Mesenchymal stem cell (in vitro differentiated cells and primary cell): ENCODE results near the gene NPAS2.

Experiments
- DNase-seq: peaks from one replicate; pipeline ENCODE4 v3.0.0-alpha.2; 2013
- H2AFZ ChIP-seq: one replicate; pipeline ENCODE4 v1.6.1; 2013; ENCODE audit warnings: low read depth, mild to moderate bottlenecking, control low read depth, inconsistent platforms, low read length, moderate library complexity
- H2AK5ac ChIP-seq: 2 replicates; pipeline ENCODE4 v1.6.1; 2013; ENCODE audit warnings: low read length, moderate library complexity, mild to moderate bottlenecking, inconsistent platforms; ENCODE audit not compliant: severe bottlenecking
- H2BK120ac ChIP-seq: one replicate; pipeline ENCODE4 v1.6.1; 2013; ENCODE audit warnings: low read depth, mild to moderate bottlenecking, inconsistent platforms, low read length, moderate library complexity
- H2BK12ac ChIP-seq, 2 experiments: one replicate each; pipeline ENCODE4 v1.6.1; 2013; ENCODE audit warnings: inconsistent platforms in 2 of 2, low read length in 2 of 2, mild to moderate bottlenecking in 2 of 2, moderate library complexity in 2 of 2, control low read depth in 1 of 2
- H2BK15ac ChIP-seq: one replicate; pipeline ENCODE4 v1.6.1; 2013; ENCODE audit warnings: mild to moderate bottlenecking, low read depth, inconsistent platforms; ENCODE audit not compliant: poor library complexity, severe bottlenecking
- H2BK5ac ChIP-seq: 2 replicates; pipeline ENCODE4 v1.6.1; 2013; ENCODE audit warnings: low read depth, mild to moderate bottlenecking, low read length, control low read depth, inconsistent platforms; ENCODE audit not compliant: poor library complexity, severe bottlenecking
- H3K14ac ChIP-seq, 2 experiments: one replicate each; pipeline ENCODE4 v1.6.1; 2013; ENCODE audit warnings: inconsistent platforms in 2 of 2, low read length in 2 of 2, control low read depth in 1 of 2, mild to moderate bottlenecking in 1 of 2, moderate library complexity in 1 of 2
- H3K18ac ChIP-seq, 2 experiments: one replicate each; pipeline ENCODE4 v1.6.1; 2013; ENCODE audit warnings: inconsistent platforms in 2 of 2, low read length in 2 of 2, control low read depth in 1 of 2, low read depth in 1 of 2, mild to moderate bottlenecking in 1 of 2
- H3K23ac ChIP-seq, 2 experiments: one replicate each; pipeline ENCODE4 v1.6.1; 2013; ENCODE audit warnings: inconsistent platforms in 2 of 2, low read length in 2 of 2, mild to moderate bottlenecking in 2 of 2, moderate library complexity in 2 of 2, control low read depth in 1 of 2
- H3K27ac ChIP-seq: 2 replicates; pipeline ENCODE4 v1.5.1; 2013; ENCODE audit warnings: mild to moderate bottlenecking, moderate library complexity, low read length, control low read depth, inconsistent platforms; ENCODE audit not compliant: poor library complexity, severe bottlenecking
- H3K27me3 ChIP-seq, 2 experiments: 2 replicates each; pipeline versions ENCODE4 v1.6.1 to v1.7.0; 2013; ENCODE audit warnings: low read length in 2 of 2, mild to moderate bottlenecking in 2 of 2, moderate library complexity in 2 of 2, control low read depth in 1 of 2, inconsistent platforms in 1 of 2; ENCODE audit not compliant: control insufficient read depth in 1 of 2, insufficient read depth in 1 of 2
- H3K36me3 ChIP-seq, 2 experiments: 2 replicates each; pipeline versions ENCODE4 v1.6.1 to v1.7.0; 2013; ENCODE audit warnings: low read length in 2 of 2, control low read depth in 1 of 2, inconsistent platforms in 1 of 2, low read depth in 1 of 2, mild to moderate bottlenecking in 1 of 2; ENCODE audit not compliant: insufficient read depth in 2 of 2, control insufficient read depth in 1 of 2
- H3K4ac ChIP-seq, 2 experiments: one replicate each; pipeline ENCODE4 v1.6.1; 2013; ENCODE audit warnings: inconsistent platforms in 2 of 2, low read length in 2 of 2, mild to moderate bottlenecking in 2 of 2, moderate library complexity in 2 of 2, control low read depth in 1 of 2, low read depth in 1 of 2
- H3K4me1 ChIP-seq: 2 replicates; pipeline ENCODE4 v1.6.1; 2013; ENCODE audit warnings: low read depth, low read length, control low read depth; ENCODE audit not compliant: control insufficient read depth, insufficient read depth
- H3K4me2 ChIP-seq: 2 replicates; pipeline ENCODE4 v1.6.1; 2013; ENCODE audit warnings: low read length, mild to moderate bottlenecking, inconsistent platforms; ENCODE audit not compliant: poor library complexity, severe bottlenecking
- H3K4me3 ChIP-seq, 2 experiments: 2 replicates each; pipeline versions ENCODE4 v1.5.1 to v1.7.0; 2013; ENCODE audit warnings: low read length in 2 of 2, mild to moderate bottlenecking in 2 of 2, control low read depth in 1 of 2, low read depth in 1 of 2; ENCODE audit not compliant: insufficient read depth in 1 of 2
- H3K79me1 ChIP-seq: replicated peaks from 2 replicates; pipeline ENCODE4 v1.6.1; 2013; ENCODE audit warnings: mild to moderate bottlenecking, control low read depth, low read length, inconsistent platforms; ENCODE audit not compliant: poor library complexity, severe bottlenecking
- H3K9ac ChIP-seq: 2 replicates; pipeline ENCODE4 v1.7.0; 2013; ENCODE audit warnings: mild to moderate bottlenecking, low read length, moderate library complexity
- H3K9me3 ChIP-seq: 2 replicates; pipeline ENCODE4 v1.7.0; 2013; ENCODE audit warnings: mild to moderate bottlenecking, low read length; ENCODE audit not compliant: control insufficient read depth
- H4K8ac ChIP-seq: one replicate; pipeline ENCODE4 v1.6.1; 2013; ENCODE audit warnings: inconsistent platforms, mild to moderate bottlenecking, low read length, moderate library complexity
- H4K91ac ChIP-seq: one replicate; pipeline ENCODE4 v1.6.1; 2013; ENCODE audit warnings: mild to moderate bottlenecking, low read length, inconsistent platforms
- WGBS: methylation state at CpG from one replicate; pipeline ENCODE4 v1.1.7; 2013; ENCODE audit warnings: mixed read lengths; 5-methylcytosine and 5-hydroxymethylcytosine counted together

Gene NPAS2

GRCh38 chr2:100887039-100887578 is 67.2 kb downstream of the NPAS2 start:
- peaks cover 0 to 4% of the 10 kb centered on the region in 2 experiments for H3K27me3 ChIP-seq
- H3K18ac ChIP-seq, result peak overlapping the region in 1 of 2 experiments; percentile 13
- no peak overlapping the region for H3K9ac ChIP-seq
- no peaks in the 10 kb centered on the region for H3K36me3 ChIP-seq
- H4K8ac ChIP-seq, result peak overlapping the region; percentile 72
- H3K79me1 ChIP-seq, result no peaks in the 10 kb centered on the region
- H2BK120ac ChIP-seq, result no peak overlapping the region
- H3K4me3 ChIP-seq, result no peak overlapping the region
- peak overlapping the region in 1 of 2 experiments; percentile 23 for H2BK12ac ChIP-seq
- peak overlapping the region; percentile 55 for H4K91ac ChIP-seq
- H2BK5ac ChIP-seq, result no peak overlapping the region
- no peak overlapping the region for H2AFZ ChIP-seq
- H3K4me1 ChIP-seq, result peaks cover 3% of the 10 kb centered on the region
- H2AK5ac ChIP-seq, result no peak overlapping the region
- no peak overlapping the region for H2BK15ac ChIP-seq
- DNase-seq, result no peak
- H3K23ac ChIP-seq, result peak overlapping the region in 1 of 2 experiments; percentile 6
- no peak overlapping the region for H3K4me2 ChIP-seq
- 95% methylated on average over 9 of the region's 11 CpGs for WGBS
- no peaks in the 10 kb centered on the region for H3K9me3 ChIP-seq
- H3K14ac ChIP-seq, result peak overlapping the region in 1 of 2 experiments; percentile 23
- H3K4ac ChIP-seq, result peak overlapping the region in 1 of 2 experiments; percentile 42
- H3K27ac ChIP-seq, result no peak overlapping the region

DNA sequence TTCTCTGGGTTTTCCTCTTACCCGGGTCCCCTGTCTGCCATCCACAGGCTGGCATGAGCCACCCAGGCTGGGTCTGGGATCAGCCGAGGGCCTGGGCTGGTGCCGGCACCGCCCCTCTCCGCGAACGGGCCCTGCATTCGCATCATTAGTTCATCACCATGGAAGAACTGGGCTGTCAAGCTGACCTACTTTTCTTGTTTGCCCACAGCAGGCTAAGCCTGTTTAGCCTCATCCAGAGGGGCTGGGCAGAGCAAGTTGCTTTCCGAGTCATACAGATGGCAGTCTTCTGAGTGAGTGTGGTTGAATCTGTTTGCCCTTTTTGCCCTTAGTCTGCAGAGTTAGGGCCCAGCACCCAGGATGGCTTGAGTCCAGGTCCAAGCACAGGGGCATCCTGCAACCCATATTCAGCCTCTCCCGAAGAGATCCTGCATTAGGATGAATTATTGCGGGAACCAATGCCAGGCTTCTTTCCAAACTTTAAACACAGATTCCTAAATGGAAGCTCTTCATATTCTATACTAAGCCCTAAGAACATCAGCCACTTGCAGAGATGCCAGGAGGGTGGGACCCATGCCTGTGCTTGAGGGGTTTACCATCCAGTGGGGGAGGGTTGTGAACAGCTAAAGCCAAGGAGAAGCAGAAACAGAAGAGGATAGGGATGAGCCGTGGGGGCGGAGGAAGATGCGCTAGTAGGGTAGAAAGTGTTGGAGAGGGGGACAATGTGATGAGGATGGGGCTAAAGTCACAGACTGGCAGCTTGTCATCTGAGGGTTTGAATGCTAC is 68.0 kb downstream of the NPAS2 start:
- H3K18ac ChIP-seq, result peak overlapping the region in 1 of 2 experiments; percentile 77
- H2BK120ac ChIP-seq, result no peak overlapping the region
- H2AFZ ChIP-seq, result no peak overlapping the region
- H3K23ac ChIP-seq, result no peak overlapping the region
- no peak overlapping the region for H3K9ac ChIP-seq
- H3K4me3 ChIP-seq, result no peak overlapping the region
- no peak overlapping the region for H3K4me2 ChIP-seq
- H4K8ac ChIP-seq, result no peak overlapping the region
- no peak overlapping the region for H3K27ac ChIP-seq
- no peaks in the 10 kb centered on the region for H3K79me1 ChIP-seq
- H3K4me1 ChIP-seq, result peaks cover 3% of the 10 kb centered on the region
- H3K4ac ChIP-seq, result peak overlapping the region in 1 of 2 experiments; percentile 9
- no peaks in the 10 kb centered on the region for H3K9me3 ChIP-seq
- H4K91ac ChIP-seq, result no peak overlapping the region
- H3K14ac ChIP-seq, result peak overlapping the region in 1 of 2 experiments; percentile 46
- peaks cover 0 to 4% of the 10 kb centered on the region in 2 experiments for H3K27me3 ChIP-seq
- peak overlapping the region in 1 of 2 experiments; percentile 54 for H2BK12ac ChIP-seq
- no peaks in the 10 kb centered on the region for H3K36me3 ChIP-seq
- no peak overlapping the region for H2AK5ac ChIP-seq
- H2BK15ac ChIP-seq, result no peak overlapping the region
- WGBS, result 86% methylated on average over 14 of the region's 14 CpGs
- no peak overlapping the region for H2BK5ac ChIP-seq
- peak; percentile 39 for DNase-seq

- no peak overlapping the region for H3K4ac ChIP-seq
- no peak overlapping the region for H2BK120ac ChIP-seq
- no peak overlapping the region for H3K14ac ChIP-seq
- no peak overlapping the region for H2AK5ac ChIP-seq
- no peak for DNase-seq
- H4K8ac ChIP-seq, result no peak overlapping the region
- H3K9me3 ChIP-seq, result no peaks in the 10 kb centered on the region
- no peak overlapping the region for H2AFZ ChIP-seq
- no peak overlapping the region for H3K18ac ChIP-seq
- no peaks in the 10 kb centered on the region for H3K4me1 ChIP-seq
- no peaks in the 10 kb centered on the region for H3K79me1 ChIP-seq
- H3K27me3 ChIP-seq, result peaks cover 0 to 4% of the 10 kb centered on the region in 2 experiments
- H2BK15ac ChIP-seq, result no peak overlapping the region
- no peak overlapping the region for H4K91ac ChIP-seq
- no peak overlapping the region for H3K9ac ChIP-seq
- H3K4me2 ChIP-seq, result no peak overlapping the region
- no peak overlapping the region for H2BK5ac ChIP-seq
- peak overlapping the region in 1 of 2 experiments; percentile 25 for H2BK12ac ChIP-seq
- H3K27ac ChIP-seq, result no peak overlapping the region
- H3K36me3 ChIP-seq, result no peaks in the 10 kb centered on the region
- H3K23ac ChIP-seq, result no peak overlapping the region
- 100% methylated on average over 3 of the region's 3 CpGs for WGBS
- no peak overlapping the region for H3K4me3 ChIP-seq
Observed at GRCh38 chr2:100888601-100889000, 68.7 kb downstream of the NPAS2 start.

GRCh38 chr2:100889286-100889685 is 69.3 kb downstream of the NPAS2 start:
- no peak overlapping the region for H3K23ac ChIP-seq
- 94% methylated on average over 6 of the region's 6 CpGs for WGBS
- no peak overlapping the region for H2BK5ac ChIP-seq
- no peak overlapping the region for H3K14ac ChIP-seq
- H2BK12ac ChIP-seq, result no peak overlapping the region
- peaks cover 0 to 4% of the 10 kb centered on the region in 2 experiments for H3K27me3 ChIP-seq
- H3K4me3 ChIP-seq, result no peak overlapping the region
- H3K36me3 ChIP-seq, result no peaks in the 10 kb centered on the region
- H2BK120ac ChIP-seq, result no peak overlapping the region
- no peaks in the 10 kb centered on the region for H3K79me1 ChIP-seq
- H3K4ac ChIP-seq, result peak overlapping the region in 1 of 2 experiments; percentile 17
- H3K27ac ChIP-seq, result no peak overlapping the region
- peak overlapping the region in 1 of 2 experiments; percentile 32 for H3K18ac ChIP-seq
- H3K4me2 ChIP-seq, result no peak overlapping the region
- H3K9me3 ChIP-seq, result no peaks in the 10 kb centered on the region
- no peak overlapping the region for H4K91ac ChIP-seq
- H3K4me1 ChIP-seq, result peaks cover 2% of the 10 kb centered on the region
- DNase-seq, result no peak
- H2AK5ac ChIP-seq, result no peak overlapping the region
- no peak overlapping the region for H2AFZ ChIP-seq
- no peak overlapping the region for H4K8ac ChIP-seq
- H3K9ac ChIP-seq, result no peak overlapping the region
- H2BK15ac ChIP-seq, result no peak overlapping the region
